OCI-LY3 (cell line): ENCODE data around the gene PLEKHA7.

Experiments
- EZH2phosphoT487 ChIP-seq: fragments of 200-600 bp; shearing (Covaris generic); IDR thresholded peaks from 2 replicates; pipeline ENCODE4 v1.6.1; 2018; ENCODE audit warnings: antibody characterized with exemption, mixed run types, low read depth
- TF ChIP-seq, protein P1 (sequence below): fragments of 200-600, 300-600 bp; sonication (generic); IDR thresholded peaks from 2 replicates; pipeline ENCODE4 v1.5.1; 2014; ENCODE audit warnings: antibody characterized with exemption, low read length, low read depth

DNA sequence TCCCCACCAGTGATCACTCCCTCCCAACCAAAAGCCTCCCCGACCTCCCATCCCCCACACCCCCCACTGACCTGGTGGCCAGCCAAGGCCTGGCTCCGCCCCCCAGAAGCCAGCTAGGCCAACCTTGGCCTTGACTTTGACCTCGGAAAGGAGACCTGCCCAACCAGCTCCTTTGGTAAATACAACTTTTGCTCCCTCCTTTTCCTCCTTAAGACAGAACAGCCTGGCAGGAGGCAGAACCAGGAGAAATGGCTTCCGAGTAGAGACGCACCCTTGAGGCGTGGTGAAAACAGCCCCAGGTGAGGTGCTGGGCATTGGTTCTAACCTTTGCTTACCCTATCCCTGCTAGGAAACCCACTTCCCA is 27.0 kb downstream of the PLEKHA7 start:
- TF ChIP-seq, protein P1, sequence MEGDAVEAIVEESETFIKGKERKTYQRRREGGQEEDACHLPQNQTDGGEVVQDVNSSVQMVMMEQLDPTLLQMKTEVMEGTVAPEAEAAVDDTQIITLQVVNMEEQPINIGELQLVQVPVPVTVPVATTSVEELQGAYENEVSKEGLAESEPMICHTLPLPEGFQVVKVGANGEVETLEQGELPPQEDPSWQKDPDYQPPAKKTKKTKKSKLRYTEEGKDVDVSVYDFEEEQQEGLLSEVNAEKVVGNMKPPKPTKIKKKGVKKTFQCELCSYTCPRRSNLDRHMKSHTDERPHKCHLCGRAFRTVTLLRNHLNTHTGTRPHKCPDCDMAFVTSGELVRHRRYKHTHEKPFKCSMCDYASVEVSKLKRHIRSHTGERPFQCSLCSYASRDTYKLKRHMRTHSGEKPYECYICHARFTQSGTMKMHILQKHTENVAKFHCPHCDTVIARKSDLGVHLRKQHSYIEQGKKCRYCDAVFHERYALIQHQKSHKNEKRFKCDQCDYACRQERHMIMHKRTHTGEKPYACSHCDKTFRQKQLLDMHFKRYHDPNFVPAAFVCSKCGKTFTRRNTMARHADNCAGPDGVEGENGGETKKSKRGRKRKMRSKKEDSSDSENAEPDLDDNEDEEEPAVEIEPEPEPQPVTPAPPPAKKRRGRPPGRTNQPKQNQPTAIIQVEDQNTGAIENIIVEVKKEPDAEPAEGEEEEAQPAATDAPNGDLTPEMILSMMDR: no peak
- no peak for TF ChIP-seq EZH2phosphoT487
